Measurements from ENCODE around the gene TRAPPC3L.

DNA sequence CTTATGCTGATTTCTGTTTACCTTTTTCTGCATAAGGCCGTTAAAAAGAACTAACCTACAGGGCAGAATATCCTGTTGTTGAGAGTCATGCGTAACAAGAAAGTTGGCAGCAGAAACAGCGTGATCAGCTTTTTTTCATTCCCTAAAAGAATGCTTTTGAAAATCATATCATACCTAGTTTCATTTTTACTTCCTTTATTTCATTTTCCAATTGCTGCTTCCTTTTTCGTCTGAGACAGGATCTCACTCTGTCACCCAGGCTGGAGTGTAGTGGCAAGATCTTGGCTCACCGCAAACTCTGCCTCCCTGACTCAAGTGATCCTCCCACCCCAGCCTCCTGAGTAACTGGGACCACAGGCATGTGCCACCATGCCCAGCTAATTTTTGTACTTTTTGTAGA, 80.2 kb downstream of the TRAPPC3L start:
- no peak for TF ChIP-seq CTCF (IDR thresholded peaks at IDR 0.05)
- TF ChIP-seq RFX5 (IDR thresholded peaks at IDR 0.05) = no peak
- TF ChIP-seq, protein P1, sequence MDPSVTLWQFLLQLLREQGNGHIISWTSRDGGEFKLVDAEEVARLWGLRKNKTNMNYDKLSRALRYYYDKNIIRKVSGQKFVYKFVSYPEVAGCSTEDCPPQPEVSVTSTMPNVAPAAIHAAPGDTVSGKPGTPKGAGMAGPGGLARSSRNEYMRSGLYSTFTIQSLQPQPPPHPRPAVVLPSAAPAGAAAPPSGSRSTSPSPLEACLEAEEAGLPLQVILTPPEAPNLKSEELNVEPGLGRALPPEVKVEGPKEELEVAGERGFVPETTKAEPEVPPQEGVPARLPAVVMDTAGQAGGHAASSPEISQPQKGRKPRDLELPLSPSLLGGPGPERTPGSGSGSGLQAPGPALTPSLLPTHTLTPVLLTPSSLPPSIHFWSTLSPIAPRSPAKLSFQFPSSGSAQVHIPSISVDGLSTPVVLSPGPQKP (IDR thresholded peaks at IDR 0.05; ENCODE audit: low read depth, low read length) = no peak
- TF ChIP-seq SMC3 (IDR thresholded peaks at IDR 0.05) = no peak
- no peak for TF ChIP-seq POLR2AphosphoS2 (conservative IDR thresholded peaks at IDR 0.05; ENCODE audit: low read length)
- TF ChIP-seq RAD21 (conservative IDR thresholded peaks at IDR 0.05 in 1 of 2, IDR thresholded peaks at IDR 0.05 in 1 of 2) = no peak
- TF ChIP-seq POLR2A (IDR thresholded peaks at IDR 0.05; ENCODE audit: low read length) = no peak
- TF ChIP-seq HMGXB4 (CRISPR knock-in tag; IDR thresholded peaks at IDR 0.05; ENCODE audit: borderline replicate concordance) = no peak
- no peak for TF ChIP-seq RARB (CRISPR knock-in tag; IDR thresholded peaks at IDR 0.05)
- TF ChIP-seq, protein P2, sequence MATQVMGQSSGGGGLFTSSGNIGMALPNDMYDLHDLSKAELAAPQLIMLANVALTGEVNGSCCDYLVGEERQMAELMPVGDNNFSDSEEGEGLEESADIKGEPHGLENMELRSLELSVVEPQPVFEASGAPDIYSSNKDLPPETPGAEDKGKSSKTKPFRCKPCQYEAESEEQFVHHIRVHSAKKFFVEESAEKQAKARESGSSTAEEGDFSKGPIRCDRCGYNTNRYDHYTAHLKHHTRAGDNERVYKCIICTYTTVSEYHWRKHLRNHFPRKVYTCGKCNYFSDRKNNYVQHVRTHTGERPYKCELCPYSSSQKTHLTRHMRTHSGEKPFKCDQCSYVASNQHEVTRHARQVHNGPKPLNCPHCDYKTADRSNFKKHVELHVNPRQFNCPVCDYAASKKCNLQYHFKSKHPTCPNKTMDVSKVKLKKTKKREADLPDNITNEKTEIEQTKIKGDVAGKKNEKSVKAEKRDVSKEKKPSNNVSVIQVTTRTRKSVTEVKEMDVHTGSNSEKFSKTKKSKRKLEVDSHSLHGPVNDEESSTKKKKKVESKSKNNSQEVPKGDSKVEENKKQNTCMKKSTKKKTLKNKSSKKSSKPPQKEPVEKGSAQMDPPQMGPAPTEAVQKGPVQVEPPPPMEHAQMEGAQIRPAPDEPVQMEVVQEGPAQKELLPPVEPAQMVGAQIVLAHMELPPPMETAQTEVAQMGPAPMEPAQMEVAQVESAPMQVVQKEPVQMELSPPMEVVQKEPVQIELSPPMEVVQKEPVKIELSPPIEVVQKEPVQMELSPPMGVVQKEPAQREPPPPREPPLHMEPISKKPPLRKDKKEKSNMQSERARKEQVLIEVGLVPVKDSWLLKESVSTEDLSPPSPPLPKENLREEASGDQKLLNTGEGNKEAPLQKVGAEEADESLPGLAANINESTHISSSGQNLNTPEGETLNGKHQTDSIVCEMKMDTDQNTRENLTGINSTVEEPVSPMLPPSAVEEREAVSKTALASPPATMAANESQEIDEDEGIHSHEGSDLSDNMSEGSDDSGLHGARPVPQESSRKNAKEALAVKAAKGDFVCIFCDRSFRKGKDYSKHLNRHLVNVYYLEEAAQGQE (IDR thresholded peaks at IDR 0.05) = no peak
- no peak for TF ChIP-seq JUN (IDR thresholded peaks at IDR 0.05)
- TF ChIP-seq FOSL2 (IDR thresholded peaks at IDR 0.05) = no peak
- no peak for TF ChIP-seq FOSL2 (CRISPR knock-in tag; IDR thresholded peaks at IDR 0.05)
- TF ChIP-seq CEBPB (IDR thresholded peaks at IDR 0.05) = no peak
- no peak for TF ChIP-seq CHD2 (IDR thresholded peaks at IDR 0.05; ENCODE audit: low read length, partially characterized antibody)

Measured in A549 (cell line).